Measurements from ENCODE around the gene OCA2. TPM values are rescaled to one million over a fixed set of nuclear protein-coding genes. Genes with fewer than 3 reads are reported as not detected.

Gene OCA2
- total and polyA plus RNA-seq, 4 experiments from 2014 or later = not detected

GRCh38 chr15:27734785-27735495 lies 364.2 kb downstream of the OCA2 start:
- POLR2A ChIA-PET (ENCODE audit: partially characterized antibody) = no interaction called here
- no peak for DNase-seq
- Mint-ChIP-seq H3K9me3 (peaks cover 0 to 45% (median 28%) of the 10 kb centered on the region in 8 donors), H3K4me1 (no peaks in the 10 kb centered on the region), H3K4me3 (no peak overlapping the region), H3K36me3 (no peaks in the 10 kb centered on the region), H3K27me3 (no peaks in the 10 kb centered on the region), H3K27ac (no peak overlapping the region)
- peaks cover 0 to 12% of the 10 kb centered on the region in 2 donors for H3K9me3 ChIP-seq (ENCODE audit: control insufficient read depth in 1 of 2, low read length in 2 of 2)
- no peak overlapping the region for H3K4me3 ChIP-seq (ENCODE audit: low read length in 2 of 2)
- H3K27me3 ChIP-seq (ENCODE audit: insufficient read depth, low read length) = no peaks in the 10 kb centered on the region
- CTCF ChIA-PET (ENCODE audit: partially characterized antibody) = no interaction called here
- no peaks in the 10 kb centered on the region for H3K36me3 ChIP-seq (ENCODE audit: insufficient read depth, low read length)
- intact Hi-C loops (cut with micrococcal nuclease) = no loop called here
- no peak overlapping the region for H3K27ac ChIP-seq (ENCODE audit: low read depth, low read length)
- H3K4me1 ChIP-seq (ENCODE audit: insufficient read depth, low read length) = no peaks in the 10 kb centered on the region

- no peaks in the 10 kb centered on the region for H3K36me3 ChIP-seq (ENCODE audit: insufficient read depth, low read length)
- peaks cover 0 to 40% (median 28%) of the 10 kb centered on the region in 8 donors for H3K9me3 Mint-ChIP-seq
- H3K36me3 Mint-ChIP-seq = no peaks in the 10 kb centered on the region
- peaks cover 0 to 12% of the 10 kb centered on the region in 2 donors for H3K9me3 ChIP-seq (ENCODE audit: control insufficient read depth in 1 of 2, low read length in 2 of 2)
- no peaks in the 10 kb centered on the region for H3K4me1 ChIP-seq (ENCODE audit: insufficient read depth, low read length)
- ChIA-PET CTCF (ENCODE audit: partially characterized antibody) (no interaction called here), POLR2A (ENCODE audit: partially characterized antibody) (no interaction called here)
- no peak overlapping the region for H3K27ac Mint-ChIP-seq
- H3K4me1 Mint-ChIP-seq = no peaks in the 10 kb centered on the region
- no peak overlapping the region for H3K27ac ChIP-seq (ENCODE audit: low read depth, low read length)
- H3K27me3 Mint-ChIP-seq = peaks cover 0 to under 1% of the 10 kb centered on the region in 2 donors
- no peak overlapping the region for H3K4me3 ChIP-seq (ENCODE audit: low read length in 2 of 2)
- intact Hi-C loops (cut with micrococcal nuclease) = no loop called here
- H3K4me3 Mint-ChIP-seq = no peak overlapping the region
- H3K27me3 ChIP-seq (ENCODE audit: insufficient read depth, low read length) = no peaks in the 10 kb centered on the region
- no peak for DNase-seq
Measured at GRCh38 chr15:27731776-27732175, 367.3 kb downstream of the OCA2 start.

- intact Hi-C loops (cut with micrococcal nuclease) = no loop called here
- Histone ChIP-seq H3K27me3 (ENCODE audit: insufficient read depth, low read length) (no peaks in the 10 kb centered on the region), H3K4me3 (ENCODE audit: low read length in 2 of 2) (no peak overlapping the region), H3K9me3 (ENCODE audit: control insufficient read depth in 1 of 2, low read length in 2 of 2) (peaks cover 0 to 12% of the 10 kb centered on the region in 2 donors), H3K36me3 (ENCODE audit: insufficient read depth, low read length) (no peaks in the 10 kb centered on the region), H3K4me1 (ENCODE audit: insufficient read depth, low read length) (no peaks in the 10 kb centered on the region), H3K27ac (ENCODE audit: low read depth, low read length) (no peak overlapping the region)
- no peak for DNase-seq
- Mint-ChIP-seq H3K4me3 (no peak overlapping the region), H3K4me1 (no peaks in the 10 kb centered on the region), H3K27ac (no peak overlapping the region), H3K9me3 (peaks cover 0 to 32% (median 23%) of the 10 kb centered on the region in 8 donors), H3K27me3 (peaks cover 0 to 1% of the 10 kb centered on the region in 2 donors), H3K36me3 (no peaks in the 10 kb centered on the region)
- ChIA-PET CTCF (ENCODE audit: partially characterized antibody) (no interaction called here), POLR2A (ENCODE audit: partially characterized antibody) (no interaction called here)
Measured at GRCh38 chr15:27730868-27731267, 368.2 kb downstream of the OCA2 start.

- ChIA-PET CTCF (ENCODE audit: partially characterized antibody) (no interaction called here), POLR2A (ENCODE audit: partially characterized antibody) (no interaction called here)
- H3K27ac Mint-ChIP-seq = no peak overlapping the region
Measured at GRCh38 chr15:27725731-27726130, 373.4 kb downstream of the OCA2 start.

GRCh38 chr15:27723821-27724220 lies 375.3 kb downstream of the OCA2 start:
- Histone ChIP-seq H3K9me3 (ENCODE audit: control insufficient read depth in 1 of 2, low read length in 2 of 2) (no peaks in the 10 kb centered on the region), H3K36me3 (ENCODE audit: insufficient read depth, low read length) (no peaks in the 10 kb centered on the region), H3K27me3 (ENCODE audit: insufficient read depth, low read length) (no peaks in the 10 kb centered on the region), H3K4me1 (ENCODE audit: insufficient read depth, low read length) (no peaks in the 10 kb centered on the region), H3K4me3 (ENCODE audit: low read length in 2 of 2) (no peak overlapping the region), H3K27ac (ENCODE audit: low read depth, low read length) (no peak overlapping the region)
- no peak for DNase-seq
- Mint-ChIP-seq H3K4me1 (peaks cover 0 to 1% (median 0%) of the 10 kb centered on the region in 4 donors), H3K36me3 (no peaks in the 10 kb centered on the region), H3K27me3 (peaks cover 0 to 1% of the 10 kb centered on the region in 2 donors), H3K27ac (no peak overlapping the region), H3K9me3 (peaks cover 0 to 16% (median 5%) of the 10 kb centered on the region in 8 donors), H3K4me3 (no peak overlapping the region)
- ChIA-PET POLR2A (ENCODE audit: partially characterized antibody) (no interaction called here), CTCF (ENCODE audit: partially characterized antibody) (no interaction called here)
- intact Hi-C loops (cut with micrococcal nuclease) = no loop called here

More at GRCh38 chr15:27725731-27726130, 373.4 kb downstream of the OCA2 start:
- Mint-ChIP-seq H3K9me3 (peaks cover 0 to 13% (median 3%) of the 10 kb centered on the region in 8 donors), H3K27me3 (peaks cover 0 to 1% of the 10 kb centered on the region in 2 donors), H3K4me3 (no peak overlapping the region), H3K4me1 (peaks cover 0 to 1% (median 0%) of the 10 kb centered on the region in 4 donors), H3K36me3 (no peaks in the 10 kb centered on the region)
- H3K27me3 ChIP-seq (ENCODE audit: insufficient read depth, low read length) = no peaks in the 10 kb centered on the region
- no peak overlapping the region for H3K4me3 ChIP-seq (ENCODE audit: low read length in 2 of 2)
- no peaks in the 10 kb centered on the region for H3K36me3 ChIP-seq (ENCODE audit: insufficient read depth, low read length)
- DNase-seq = no peak
- intact Hi-C loops (cut with micrococcal nuclease) = no loop called here
- no peak overlapping the region for H3K27ac ChIP-seq (ENCODE audit: low read depth, low read length)
- H3K9me3 ChIP-seq (ENCODE audit: control insufficient read depth in 1 of 2, low read length in 2 of 2) = no peaks in the 10 kb centered on the region
- no peaks in the 10 kb centered on the region for H3K4me1 ChIP-seq (ENCODE audit: insufficient read depth, low read length)

GRCh38 chr15:27722102-27722501 lies 377.0 kb downstream of the OCA2 start:
- H3K9me3 Mint-ChIP-seq = peaks cover 3 to 26% (median 12%) of the 10 kb centered on the region in 8 donors
- no peaks in the 10 kb centered on the region for H3K27me3 ChIP-seq (ENCODE audit: insufficient read depth, low read length)
- DNase-seq = no peak
- no peak overlapping the region for H3K27ac ChIP-seq (ENCODE audit: low read depth, low read length)
- H3K27me3 Mint-ChIP-seq = peaks cover 0 to 1% of the 10 kb centered on the region in 2 donors
- H3K4me1 ChIP-seq (ENCODE audit: insufficient read depth, low read length) = no peaks in the 10 kb centered on the region
- H3K36me3 Mint-ChIP-seq = no peaks in the 10 kb centered on the region
- no peak overlapping the region for H3K4me3 Mint-ChIP-seq
- H3K4me1 Mint-ChIP-seq = peaks cover 0 to 1% (median 0%) of the 10 kb centered on the region in 4 donors
- CTCF ChIA-PET (ENCODE audit: partially characterized antibody) = no interaction called here
- H3K4me3 ChIP-seq (ENCODE audit: low read length in 2 of 2) = no peak overlapping the region
- intact Hi-C loops (cut with micrococcal nuclease) = no loop called here
- POLR2A ChIA-PET (ENCODE audit: partially characterized antibody) = no interaction called here
- H3K9me3 ChIP-seq (ENCODE audit: control insufficient read depth in 1 of 2, low read length in 2 of 2) = no peaks in the 10 kb centered on the region
- no peak overlapping the region for H3K27ac Mint-ChIP-seq
- H3K36me3 ChIP-seq (ENCODE audit: insufficient read depth, low read length) = no peaks in the 10 kb centered on the region

GRCh38 chr15:27714675-27715074 lies 384.4 kb downstream of the OCA2 start:
- Histone ChIP-seq H3K4me1 (ENCODE audit: insufficient read depth, low read length) (no peaks in the 10 kb centered on the region), H3K9me3 (ENCODE audit: control insufficient read depth in 1 of 2, low read length in 2 of 2) (no peaks in the 10 kb centered on the region), H3K4me3 (ENCODE audit: low read length in 2 of 2) (no peak overlapping the region), H3K36me3 (ENCODE audit: insufficient read depth, low read length) (no peaks in the 10 kb centered on the region), H3K27ac (ENCODE audit: low read depth, low read length) (no peak overlapping the region), H3K27me3 (ENCODE audit: insufficient read depth, low read length) (no peaks in the 10 kb centered on the region)
- ChIA-PET CTCF (ENCODE audit: partially characterized antibody) (no interaction called here), POLR2A (ENCODE audit: partially characterized antibody) (no interaction called here)
- DNase-seq = no peak
- intact Hi-C loops (cut with micrococcal nuclease) = no loop called here
- no peaks in the 10 kb centered on the region for H3K4me1 Mint-ChIP-seq
- H3K27me3 Mint-ChIP-seq = peaks cover 0 to 1% of the 10 kb centered on the region in 2 donors
- no peak overlapping the region for H3K4me3 Mint-ChIP-seq
- no peaks in the 10 kb centered on the region for H3K36me3 Mint-ChIP-seq
- no peak overlapping the region for H3K27ac Mint-ChIP-seq
- peaks cover 8 to 36% (median 20%) of the 10 kb centered on the region in 8 donors for H3K9me3 Mint-ChIP-seq
